Measurements from ENCODE around the gene TMC6. TPM values are rescaled to one million over a fixed set of nuclear protein-coding genes. Genes with fewer than 3 reads are reported as not detected.

Gene TMC6
- total and polyA plus RNA-seq, 4 donors, result 7.7 to 61.9 (median 13.3) TPM

DNA sequence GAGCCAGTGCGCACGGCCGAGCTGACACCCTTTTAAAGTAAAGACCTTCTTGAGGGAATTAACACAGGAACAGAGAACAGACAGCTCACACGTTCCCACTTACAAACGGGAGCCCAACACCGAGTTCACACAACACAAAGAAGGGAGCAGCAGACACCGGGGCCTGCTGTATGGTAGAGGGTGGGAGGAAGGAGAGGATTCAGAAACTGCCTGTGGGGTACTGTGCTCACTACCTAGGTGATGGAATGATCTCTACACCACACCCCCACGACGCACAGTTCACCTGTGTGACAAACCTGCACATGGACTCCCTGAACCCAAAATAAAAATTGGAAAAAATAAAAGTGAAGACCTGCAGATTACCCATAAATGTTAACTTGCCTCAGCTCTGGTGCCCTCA is 32.5 kb downstream of the TMC6 start:
- no peak for DNase-seq (ENCODE audit: low spot score)
- H3K9ac ChIP-seq (ENCODE audit: low read depth in 1 of 2, low read length in 2 of 2), result no peak overlapping the region
- H3K4me3 ChIP-seq (ENCODE audit: low read depth in 1 of 3, low read length in 3 of 3), result no peak overlapping the region
- H3K27ac ChIP-seq (ENCODE audit: low read depth in 1 of 2, low read length in 2 of 2), result no peak overlapping the region
- TF ChIP-seq RXRA (IDR thresholded peaks at IDR 0.05), result no peak
- no peak for TF ChIP-seq HNF4A (conservative IDR thresholded peaks at IDR 0.05)
- TF ChIP-seq EGR1 (IDR thresholded peaks at IDR 0.05; ENCODE audit: low read depth in 2 of 2), result no peak
- H3K4me1 ChIP-seq (ENCODE audit: control insufficient read depth in 4 of 4, insufficient read depth in 4 of 4, low read length in 3 of 4), result no peaks in the 10 kb centered on the region
- H3K27me3 ChIP-seq (ENCODE audit: control insufficient read depth in 4 of 4, insufficient read depth in 4 of 4, low read length in 3 of 4), result no peaks in the 10 kb centered on the region
- peaks cover 7 to 69% (median 52%) of the 10 kb centered on the region in 4 donors for H3K36me3 ChIP-seq (ENCODE audit: control insufficient read depth in 4 of 4, insufficient read depth in 3 of 4, low read depth in 1 of 4, low read length in 3 of 4)
- H3K9me3 ChIP-seq (ENCODE audit: control insufficient read depth in 4 of 4, low read length in 3 of 4), result no peaks in the 10 kb centered on the region
- 95% methylated on average over 9 of the region's 9 CpGs for WGBS

- H3K36me3 ChIP-seq (ENCODE audit: control insufficient read depth in 4 of 4, insufficient read depth in 3 of 4, low read depth in 1 of 4, low read length in 3 of 4), result peaks cover 7 to 69% (median 55%) of the 10 kb centered on the region in 4 donors
- H3K9me3 ChIP-seq (ENCODE audit: control insufficient read depth in 4 of 4, low read length in 3 of 4), result no peaks in the 10 kb centered on the region
- TF ChIP-seq HNF4G (IDR thresholded peaks at IDR 0.05), result no peak
- no peak for TF ChIP-seq HNF4A (conservative IDR thresholded peaks at IDR 0.05)
- no peak for TF ChIP-seq FOXA2 (IDR thresholded peaks at IDR 0.05)
- no peak for TF ChIP-seq CTCF (IDR thresholded peaks at IDR 0.05; ENCODE audit: low read depth, low read length, missing input control)
- TF ChIP-seq FOXA1 (IDR thresholded peaks at IDR 0.05), result no peak
- TF ChIP-seq TAF1 (conservative IDR thresholded peaks at IDR 0.05), result no peak
- no peak for TF ChIP-seq EGR1 (IDR thresholded peaks at IDR 0.05; ENCODE audit: low read depth in 2 of 2)
- TF ChIP-seq RAD21 (IDR thresholded peaks at IDR 0.05), result no peak
- TF ChIP-seq SP1 (IDR thresholded peaks at IDR 0.05), result no peak
- no peak for TF ChIP-seq RXRA (IDR thresholded peaks at IDR 0.05)
- TF ChIP-seq ZBTB33 (IDR thresholded peaks at IDR 0.05), result no peak
- no peak for TF ChIP-seq NR2F2 (IDR thresholded peaks at IDR 0.05)
- no peak for TF ChIP-seq YY1 (IDR thresholded peaks at IDR 0.05)
- TF ChIP-seq, protein P1, sequence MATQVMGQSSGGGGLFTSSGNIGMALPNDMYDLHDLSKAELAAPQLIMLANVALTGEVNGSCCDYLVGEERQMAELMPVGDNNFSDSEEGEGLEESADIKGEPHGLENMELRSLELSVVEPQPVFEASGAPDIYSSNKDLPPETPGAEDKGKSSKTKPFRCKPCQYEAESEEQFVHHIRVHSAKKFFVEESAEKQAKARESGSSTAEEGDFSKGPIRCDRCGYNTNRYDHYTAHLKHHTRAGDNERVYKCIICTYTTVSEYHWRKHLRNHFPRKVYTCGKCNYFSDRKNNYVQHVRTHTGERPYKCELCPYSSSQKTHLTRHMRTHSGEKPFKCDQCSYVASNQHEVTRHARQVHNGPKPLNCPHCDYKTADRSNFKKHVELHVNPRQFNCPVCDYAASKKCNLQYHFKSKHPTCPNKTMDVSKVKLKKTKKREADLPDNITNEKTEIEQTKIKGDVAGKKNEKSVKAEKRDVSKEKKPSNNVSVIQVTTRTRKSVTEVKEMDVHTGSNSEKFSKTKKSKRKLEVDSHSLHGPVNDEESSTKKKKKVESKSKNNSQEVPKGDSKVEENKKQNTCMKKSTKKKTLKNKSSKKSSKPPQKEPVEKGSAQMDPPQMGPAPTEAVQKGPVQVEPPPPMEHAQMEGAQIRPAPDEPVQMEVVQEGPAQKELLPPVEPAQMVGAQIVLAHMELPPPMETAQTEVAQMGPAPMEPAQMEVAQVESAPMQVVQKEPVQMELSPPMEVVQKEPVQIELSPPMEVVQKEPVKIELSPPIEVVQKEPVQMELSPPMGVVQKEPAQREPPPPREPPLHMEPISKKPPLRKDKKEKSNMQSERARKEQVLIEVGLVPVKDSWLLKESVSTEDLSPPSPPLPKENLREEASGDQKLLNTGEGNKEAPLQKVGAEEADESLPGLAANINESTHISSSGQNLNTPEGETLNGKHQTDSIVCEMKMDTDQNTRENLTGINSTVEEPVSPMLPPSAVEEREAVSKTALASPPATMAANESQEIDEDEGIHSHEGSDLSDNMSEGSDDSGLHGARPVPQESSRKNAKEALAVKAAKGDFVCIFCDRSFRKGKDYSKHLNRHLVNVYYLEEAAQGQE (IDR thresholded peaks at IDR 0.05), result no peak
- TF ChIP-seq MAX (IDR thresholded peaks at IDR 0.05), result no peak
- TF ChIP-seq GABPA (IDR thresholded peaks at IDR 0.05 in 1 of 2, conservative IDR thresholded peaks at IDR 0.05 in 1 of 2), result no peak
- TF ChIP-seq JUND (IDR thresholded peaks at IDR 0.05), result no peak
- WGBS, result 95% methylated on average over 6 of the region's 6 CpGs
- DNase-seq (ENCODE audit: low spot score), result no peak
- H3K27ac ChIP-seq (ENCODE audit: low read depth in 1 of 2, low read length in 2 of 2), result no peak overlapping the region
- H3K27me3 ChIP-seq (ENCODE audit: control insufficient read depth in 4 of 4, insufficient read depth in 4 of 4, low read length in 3 of 4), result no peaks in the 10 kb centered on the region
- H3K9ac ChIP-seq (ENCODE audit: low read depth in 1 of 2, low read length in 2 of 2), result no peak overlapping the region
- H3K4me3 ChIP-seq (ENCODE audit: low read depth in 1 of 3, low read length in 3 of 3), result no peak overlapping the region
- H3K4me1 ChIP-seq (ENCODE audit: control insufficient read depth in 4 of 4, insufficient read depth in 4 of 4, low read length in 3 of 4), result peaks cover 0 to 3% (median 0%) of the 10 kb centered on the region in 4 donors
These were observed 33.5 kb downstream of the TMC6 start for GRCh38 chr17:78095035-78095434.
